SK-N-SH treated with all-trans-retinoic acid at 6 μM for 48 hours (cell line): ENCODE data around the gene GDF9.

Experiments used
- ATAC-seq: fragments of 200-7000 bp; cut with Tn5 transposase; 3 replicates; pipeline ENCODE4 v1.9.1; 2020; ENCODE audit warnings: mild to moderate bottlenecking, moderate library complexity
- ARNTL ChIP-seq: fragments of 450-650 bp; formaldehyde crosslinking; IDR thresholded peaks from 2 replicates; pipeline ENCODE4 v1.5.0; 2020; ENCODE audit warnings: low read depth, mild to moderate bottlenecking, moderate library complexity, borderline replicate concordance
- CREB5 ChIP-seq: fragments of 250-450 bp; sonication (Bioruptor Pico); IDR thresholded peaks from 2 replicates; pipeline ENCODE4 v1.5.1; 2020; ENCODE audit warnings: low read depth, mild to moderate bottlenecking, moderate library complexity
- ESRRG ChIP-seq: fragments of 250-450 bp; sonication (Bioruptor Pico); IDR thresholded peaks from 2 replicates; pipeline ENCODE4 v1.6.1; 2021; ENCODE audit warnings: mild to moderate bottlenecking
- GLIS3 ChIP-seq: fragments of 250-450 bp; sonication (Bioruptor Pico); IDR thresholded peaks from 2 replicates; pipeline ENCODE4 v1.5.0; 2020; ENCODE audit warnings: mild to moderate bottlenecking, moderate library complexity
- ISL1 ChIP-seq: fragments of 250-450 bp; sonication (Bioruptor Pico); IDR thresholded peaks from 2 replicates; pipeline ENCODE4 v2.1.2; 2022; ENCODE audit warnings: mild to moderate bottlenecking, moderate library complexity
- PPARA ChIP-seq: fragments of 250-450 bp; sonication (Bioruptor Pico); IDR thresholded peaks from 2 replicates; pipeline ENCODE4 v1.5.0; 2020; ENCODE audit warnings: mild to moderate bottlenecking, borderline replicate concordance
- RARB ChIP-seq: fragments of 250-450 bp; sonication (Bioruptor Pico); IDR thresholded peaks from 2 replicates; pipeline ENCODE4 v1.8.0; 2021; ENCODE audit warnings: mild to moderate bottlenecking, moderate library complexity
- SNAI2 ChIP-seq: fragments of 250-450 bp; sonication (Bioruptor Pico); IDR thresholded peaks from 2 replicates; pipeline ENCODE4 v1.5.0; 2020; ENCODE audit warnings: mild to moderate bottlenecking, moderate library complexity
- TCF4 ChIP-seq: fragments of 250-450 bp; sonication (Bioruptor Pico); IDR thresholded peaks from 2 replicates; pipeline ENCODE4 v1.8.0; 2021; ENCODE audit warnings: mild to moderate bottlenecking, moderate library complexity, borderline replicate concordance
- TOX ChIP-seq: fragments of 250-450 bp; sonication (Bioruptor Pico); IDR thresholded peaks from 2 replicates; pipeline ENCODE4 v1.8.0; 2021; ENCODE audit warnings: mild to moderate bottlenecking, moderate library complexity, borderline replicate concordance
- ZC3H10 ChIP-seq: fragments of 250-450 bp; sonication (Bioruptor Pico); IDR thresholded peaks from 2 replicates; pipeline ENCODE4 v1.5.1; 2021; ENCODE audit warnings: mild to moderate bottlenecking, moderate library complexity
- ZFP3 ChIP-seq: fragments of 250-450 bp; sonication (Bioruptor Pico); IDR thresholded peaks from 2 replicates; pipeline ENCODE4 v1.5.0; 2020; ENCODE audit warnings: mild to moderate bottlenecking, moderate library complexity
- ZFP30 ChIP-seq: fragments of 450-650 bp; formaldehyde crosslinking; IDR thresholded peaks from 2 replicates; pipeline ENCODE4 v1.5.0; 2022; ENCODE audit warnings: mild to moderate bottlenecking, moderate library complexity
- ZNF565 ChIP-seq: fragments of 450-650 bp; formaldehyde crosslinking; conservative IDR thresholded peaks from 2 replicates; pipeline ENCODE4 v1.5.0; 2020; ENCODE audit warnings: low read depth, mild to moderate bottlenecking, moderate library complexity
- ZNF8 ChIP-seq: fragments of 450-650 bp; formaldehyde crosslinking; IDR thresholded peaks from 2 replicates; pipeline ENCODE4 v1.5.0; 2020; ENCODE audit warnings: mild to moderate bottlenecking, moderate library complexity
- TF ChIP-seq, protein P1 (sequence below): fragments of 250-450 bp; sonication (Bioruptor Pico); IDR thresholded peaks from 2 replicates; pipeline ENCODE4 v1.5.1; 2021; ENCODE audit warnings: mild to moderate bottlenecking, moderate library complexity
- TF ChIP-seq, protein P2 (sequence below): fragments of 250-450 bp; sonication (Bioruptor Pico); IDR thresholded peaks from 2 replicates; pipeline ENCODE4 v1.8.0; 2021; ENCODE audit warnings: low read depth, mild to moderate bottlenecking, moderate library complexity, borderline replicate concordance
- TF ChIP-seq, protein P3 (sequence below): fragments of 250-450 bp; sonication (Bioruptor Pico); IDR thresholded peaks from 2 replicates; pipeline ENCODE4 v1.5.0; 2020; ENCODE audit warnings: mild to moderate bottlenecking, moderate library complexity

Gene GDF9

DNA sequence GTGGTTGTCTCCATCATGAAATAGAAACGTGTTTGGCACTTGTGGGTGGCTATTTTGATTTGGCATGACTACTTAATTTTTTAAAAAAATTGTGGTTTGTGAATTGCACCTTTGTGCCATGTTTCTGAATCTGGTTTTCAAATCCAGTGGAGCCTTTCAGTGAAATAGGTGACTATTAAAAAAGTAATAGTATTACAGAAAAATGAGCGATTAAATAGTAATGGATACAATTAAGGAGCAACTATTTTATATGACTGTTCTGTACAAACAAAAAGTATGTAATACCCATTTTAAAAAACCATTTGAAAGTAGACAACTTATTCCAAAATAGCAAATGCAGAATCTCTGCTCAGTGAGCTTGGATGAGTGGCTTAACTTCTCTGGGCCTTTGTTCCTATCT, 50.2 kb downstream of the GDF9 start:
- no peak for ATAC-seq
- TF ChIP-seq ZC3H10 (CRISPR knock-in tag) (no peak), TCF4 (CRISPR knock-in tag) (no peak), PPARA (no peak), RARB (CRISPR knock-in tag) (no peak), ZFP30 (no peak), ARNTL (no peak), ZFP3 (CRISPR knock-in tag) (no peak), ISL1 (CRISPR knock-in tag) (no peak)
- TF ChIP-seq, protein P1, sequence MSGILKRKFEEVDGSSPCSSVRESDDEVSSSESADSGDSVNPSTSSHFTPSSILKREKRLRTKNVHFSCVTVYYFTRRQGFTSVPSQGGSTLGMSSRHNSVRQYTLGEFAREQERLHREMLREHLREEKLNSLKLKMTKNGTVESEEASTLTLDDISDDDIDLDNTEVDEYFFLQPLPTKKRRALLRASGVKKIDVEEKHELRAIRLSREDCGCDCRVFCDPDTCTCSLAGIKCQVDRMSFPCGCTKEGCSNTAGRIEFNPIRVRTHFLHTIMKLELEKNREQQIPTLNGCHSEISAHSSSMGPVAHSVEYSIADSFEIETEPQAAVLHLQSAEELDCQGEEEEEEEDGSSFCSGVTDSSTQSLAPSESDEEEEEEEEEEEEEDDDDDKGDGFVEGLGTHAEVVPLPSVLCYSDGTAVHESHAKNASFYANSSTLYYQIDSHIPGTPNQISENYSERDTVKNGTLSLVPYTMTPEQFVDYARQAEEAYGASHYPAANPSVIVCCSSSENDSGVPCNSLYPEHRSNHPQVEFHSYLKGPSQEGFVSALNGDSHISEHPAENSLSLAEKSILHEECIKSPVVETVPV (CRISPR knock-in tag) = no peak
- TF ChIP-seq, protein P2, sequence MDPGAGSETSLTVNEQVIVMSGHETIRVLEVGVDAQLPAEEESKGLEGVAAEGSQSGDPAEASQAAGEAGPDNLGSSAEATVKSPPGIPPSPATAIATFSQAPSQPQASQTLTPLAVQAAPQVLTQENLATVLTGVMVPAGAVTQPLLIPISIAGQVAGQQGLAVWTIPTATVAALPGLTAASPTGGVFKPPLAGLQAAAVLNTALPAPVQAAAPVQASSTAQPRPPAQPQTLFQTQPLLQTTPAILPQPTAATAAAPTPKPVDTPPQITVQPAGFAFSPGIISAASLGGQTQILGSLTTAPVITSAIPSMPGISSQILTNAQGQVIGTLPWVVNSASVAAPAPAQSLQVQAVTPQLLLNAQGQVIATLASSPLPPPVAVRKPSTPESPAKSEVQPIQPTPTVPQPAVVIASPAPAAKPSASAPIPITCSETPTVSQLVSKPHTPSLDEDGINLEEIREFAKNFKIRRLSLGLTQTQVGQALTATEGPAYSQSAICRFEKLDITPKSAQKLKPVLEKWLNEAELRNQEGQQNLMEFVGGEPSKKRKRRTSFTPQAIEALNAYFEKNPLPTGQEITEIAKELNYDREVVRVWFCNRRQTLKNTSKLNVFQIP (CRISPR knock-in tag) = no peak

GRCh38 chr5:132815454-132815853, 50.8 kb downstream of the GDF9 start:
- no peak for TF ChIP-seq ZFP3 (CRISPR knock-in tag)
- TF ChIP-seq, protein P1 (CRISPR knock-in tag) = no peak
- no peak for TF ChIP-seq ZNF8 (CRISPR knock-in tag)
- no peak for TF ChIP-seq GLIS3
- no peak for TF ChIP-seq RARB (CRISPR knock-in tag)
- no peak for TF ChIP-seq PPARA
- TF ChIP-seq ZFP30 = no peak
- TF ChIP-seq TOX (CRISPR knock-in tag) = no peak
- no peak for TF ChIP-seq ISL1 (CRISPR knock-in tag)
- TF ChIP-seq ZNF565 (CRISPR knock-in tag) = no peak
- no peak for TF ChIP-seq TCF4 (CRISPR knock-in tag)
- no peak for TF ChIP-seq CREB5 (CRISPR knock-in tag)
- TF ChIP-seq, protein P3, sequence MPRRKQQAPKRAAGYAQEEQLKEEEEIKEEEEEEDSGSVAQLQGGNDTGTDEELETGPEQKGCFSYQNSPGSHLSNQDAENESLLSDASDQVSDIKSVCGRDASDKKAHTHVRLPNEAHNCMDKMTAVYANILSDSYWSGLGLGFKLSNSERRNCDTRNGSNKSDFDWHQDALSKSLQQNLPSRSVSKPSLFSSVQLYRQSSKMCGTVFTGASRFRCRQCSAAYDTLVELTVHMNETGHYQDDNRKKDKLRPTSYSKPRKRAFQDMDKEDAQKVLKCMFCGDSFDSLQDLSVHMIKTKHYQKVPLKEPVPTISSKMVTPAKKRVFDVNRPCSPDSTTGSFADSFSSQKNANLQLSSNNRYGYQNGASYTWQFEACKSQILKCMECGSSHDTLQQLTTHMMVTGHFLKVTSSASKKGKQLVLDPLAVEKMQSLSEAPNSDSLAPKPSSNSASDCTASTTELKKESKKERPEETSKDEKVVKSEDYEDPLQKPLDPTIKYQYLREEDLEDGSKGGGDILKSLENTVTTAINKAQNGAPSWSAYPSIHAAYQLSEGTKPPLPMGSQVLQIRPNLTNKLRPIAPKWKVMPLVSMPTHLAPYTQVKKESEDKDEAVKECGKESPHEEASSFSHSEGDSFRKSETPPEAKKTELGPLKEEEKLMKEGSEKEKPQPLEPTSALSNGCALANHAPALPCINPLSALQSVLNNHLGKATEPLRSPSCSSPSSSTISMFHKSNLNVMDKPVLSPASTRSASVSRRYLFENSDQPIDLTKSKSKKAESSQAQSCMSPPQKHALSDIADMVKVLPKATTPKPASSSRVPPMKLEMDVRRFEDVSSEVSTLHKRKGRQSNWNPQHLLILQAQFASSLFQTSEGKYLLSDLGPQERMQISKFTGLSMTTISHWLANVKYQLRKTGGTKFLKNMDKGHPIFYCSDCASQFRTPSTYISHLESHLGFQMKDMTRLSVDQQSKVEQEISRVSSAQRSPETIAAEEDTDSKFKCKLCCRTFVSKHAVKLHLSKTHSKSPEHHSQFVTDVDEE = no peak
- TF ChIP-seq, all 23 proteins: peak for 0
- no peak for ATAC-seq

DNA sequence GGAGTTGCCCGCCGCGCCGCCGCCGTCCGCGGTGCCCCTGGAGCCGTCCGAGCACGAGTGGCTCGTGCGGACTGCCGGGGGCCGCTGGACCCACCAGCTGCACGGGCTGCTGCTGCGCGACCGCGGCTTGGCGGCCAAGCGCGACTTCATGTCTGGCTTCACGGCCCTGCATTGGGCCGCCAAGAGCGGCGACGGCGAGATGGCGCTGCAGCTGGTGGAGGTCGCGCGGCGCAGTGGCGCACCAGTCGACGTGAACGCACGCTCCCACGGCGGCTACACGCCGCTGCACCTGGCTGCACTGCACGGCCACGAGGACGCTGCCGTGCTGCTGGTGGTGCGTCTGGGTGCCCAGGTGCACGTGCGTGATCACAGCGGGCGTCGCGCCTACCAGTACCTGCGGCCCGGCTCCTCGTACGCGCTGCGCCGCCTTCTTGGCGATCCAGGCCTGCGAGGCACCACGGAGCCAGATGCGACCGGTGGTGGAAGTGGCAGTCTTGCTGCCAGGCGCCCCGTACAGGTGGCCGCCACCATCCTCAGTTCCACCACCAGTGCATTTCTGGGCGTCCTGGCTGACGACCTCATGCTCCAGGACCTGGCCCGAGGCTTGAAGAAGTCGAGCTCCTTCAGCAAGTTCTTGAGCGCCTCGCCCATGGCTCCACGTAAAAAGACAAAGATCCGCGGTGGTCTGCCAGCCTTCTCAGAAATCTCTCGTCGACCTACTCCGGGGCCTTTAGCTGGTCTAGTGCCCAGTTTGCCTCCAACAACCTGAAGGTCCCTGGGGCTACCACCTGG, 51.6 kb downstream of the GDF9 start:
- no peak for ATAC-seq
- TF ChIP-seq ESRRG (CRISPR knock-in tag) (no peak), ARNTL (no peak), SNAI2 (CRISPR knock-in tag) (no peak), ZNF8 (CRISPR knock-in tag) (no peak), GLIS3 (no peak)
- TF ChIP-seq, protein P1 (CRISPR knock-in tag) = no peak
- TF ChIP-seq, protein P2 (CRISPR knock-in tag) = no peak
